Measurements from ENCODE around the gene USP49.

USP49 gene

DNA sequence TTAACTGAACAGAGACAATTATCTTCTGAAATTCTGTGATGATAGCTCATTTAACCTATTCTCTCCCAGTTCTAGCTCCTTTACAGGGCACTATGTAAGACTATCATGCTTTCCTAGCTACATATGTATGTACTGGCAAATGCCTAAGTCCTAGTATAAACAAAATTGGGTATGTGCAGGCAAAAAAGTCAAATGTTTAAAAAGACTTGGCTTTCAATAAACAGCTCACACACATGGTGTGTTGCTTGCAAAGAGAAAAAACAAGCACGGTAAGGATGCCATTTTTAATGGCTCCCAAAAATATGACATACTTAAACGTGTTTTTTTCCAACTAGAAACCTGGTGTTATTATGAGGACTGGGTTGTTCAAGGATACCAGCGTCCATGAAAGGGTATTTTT, 62.9 kb downstream of the USP49 start:
- no peak overlapping the region for H3K4me3 ChIP-seq (ENCODE audit: low read depth, low read length)
- TF ChIP-seq, protein P1, sequence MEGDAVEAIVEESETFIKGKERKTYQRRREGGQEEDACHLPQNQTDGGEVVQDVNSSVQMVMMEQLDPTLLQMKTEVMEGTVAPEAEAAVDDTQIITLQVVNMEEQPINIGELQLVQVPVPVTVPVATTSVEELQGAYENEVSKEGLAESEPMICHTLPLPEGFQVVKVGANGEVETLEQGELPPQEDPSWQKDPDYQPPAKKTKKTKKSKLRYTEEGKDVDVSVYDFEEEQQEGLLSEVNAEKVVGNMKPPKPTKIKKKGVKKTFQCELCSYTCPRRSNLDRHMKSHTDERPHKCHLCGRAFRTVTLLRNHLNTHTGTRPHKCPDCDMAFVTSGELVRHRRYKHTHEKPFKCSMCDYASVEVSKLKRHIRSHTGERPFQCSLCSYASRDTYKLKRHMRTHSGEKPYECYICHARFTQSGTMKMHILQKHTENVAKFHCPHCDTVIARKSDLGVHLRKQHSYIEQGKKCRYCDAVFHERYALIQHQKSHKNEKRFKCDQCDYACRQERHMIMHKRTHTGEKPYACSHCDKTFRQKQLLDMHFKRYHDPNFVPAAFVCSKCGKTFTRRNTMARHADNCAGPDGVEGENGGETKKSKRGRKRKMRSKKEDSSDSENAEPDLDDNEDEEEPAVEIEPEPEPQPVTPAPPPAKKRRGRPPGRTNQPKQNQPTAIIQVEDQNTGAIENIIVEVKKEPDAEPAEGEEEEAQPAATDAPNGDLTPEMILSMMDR (IDR thresholded peaks at IDR 0.05; ENCODE audit: low read depth, low read length), result no peak
- TF ChIP-seq POLR2A (IDR thresholded peaks at IDR 0.05; ENCODE audit: extremely low read depth, insufficient read length), result no peak
- TF ChIP-seq MYC (IDR thresholded peaks at IDR 0.05; ENCODE audit: low read depth, low read length), result no peak
- TF ChIP-seq, protein P2, sequence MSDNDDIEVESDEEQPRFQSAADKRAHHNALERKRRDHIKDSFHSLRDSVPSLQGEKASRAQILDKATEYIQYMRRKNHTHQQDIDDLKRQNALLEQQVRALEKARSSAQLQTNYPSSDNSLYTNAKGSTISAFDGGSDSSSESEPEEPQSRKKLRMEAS (IDR thresholded peaks at IDR 0.05; ENCODE audit: low read depth, low read length), result no peak
- DNase-seq (ENCODE audit: low read depth), result no peak

DNA sequence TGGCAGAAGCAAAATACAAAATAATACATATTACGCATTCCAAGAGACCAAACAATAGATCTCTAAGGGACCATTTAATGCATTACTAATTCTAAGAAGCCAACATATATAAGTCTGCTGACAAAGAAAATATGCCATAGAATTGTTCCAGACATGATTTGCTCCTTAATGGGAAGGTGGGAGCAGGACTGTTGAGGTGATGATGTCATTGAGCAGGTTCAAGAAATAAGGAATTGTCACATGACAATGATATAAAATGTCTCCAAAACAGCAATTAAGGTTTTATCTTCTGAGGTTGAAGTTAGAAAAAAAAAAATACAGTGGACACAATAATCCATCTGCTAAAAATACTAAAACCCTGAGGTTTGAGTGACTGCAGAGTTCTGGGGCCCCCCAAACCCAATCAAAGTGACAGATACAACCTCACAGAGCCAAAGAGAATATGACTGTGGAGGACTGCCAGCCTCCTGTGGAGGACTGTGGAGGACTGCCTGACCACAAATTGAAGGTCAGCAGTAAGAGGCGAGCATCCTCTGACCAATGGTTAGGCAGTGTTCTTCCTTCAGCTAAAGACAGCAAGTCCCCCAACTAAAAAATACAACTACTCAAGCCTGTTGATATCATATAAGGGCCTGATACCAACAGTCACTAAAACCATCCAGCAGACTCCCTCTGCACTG, 68.7 kb downstream of the USP49 start:
- DNase-seq (ENCODE audit: low read depth), result no peak
- TF ChIP-seq MYC (IDR thresholded peaks at IDR 0.05; ENCODE audit: low read depth, low read length), result no peak
- TF ChIP-seq POLR2A (IDR thresholded peaks at IDR 0.05; ENCODE audit: extremely low read depth, insufficient read length), result no peak
- TF ChIP-seq, protein P2 (IDR thresholded peaks at IDR 0.05; ENCODE audit: low read depth, low read length), result no peak
- TF ChIP-seq, protein P1 (IDR thresholded peaks at IDR 0.05; ENCODE audit: low read depth, low read length), result no peak
- H3K4me3 ChIP-seq (ENCODE audit: low read depth, low read length), result no peak overlapping the region

DNA sequence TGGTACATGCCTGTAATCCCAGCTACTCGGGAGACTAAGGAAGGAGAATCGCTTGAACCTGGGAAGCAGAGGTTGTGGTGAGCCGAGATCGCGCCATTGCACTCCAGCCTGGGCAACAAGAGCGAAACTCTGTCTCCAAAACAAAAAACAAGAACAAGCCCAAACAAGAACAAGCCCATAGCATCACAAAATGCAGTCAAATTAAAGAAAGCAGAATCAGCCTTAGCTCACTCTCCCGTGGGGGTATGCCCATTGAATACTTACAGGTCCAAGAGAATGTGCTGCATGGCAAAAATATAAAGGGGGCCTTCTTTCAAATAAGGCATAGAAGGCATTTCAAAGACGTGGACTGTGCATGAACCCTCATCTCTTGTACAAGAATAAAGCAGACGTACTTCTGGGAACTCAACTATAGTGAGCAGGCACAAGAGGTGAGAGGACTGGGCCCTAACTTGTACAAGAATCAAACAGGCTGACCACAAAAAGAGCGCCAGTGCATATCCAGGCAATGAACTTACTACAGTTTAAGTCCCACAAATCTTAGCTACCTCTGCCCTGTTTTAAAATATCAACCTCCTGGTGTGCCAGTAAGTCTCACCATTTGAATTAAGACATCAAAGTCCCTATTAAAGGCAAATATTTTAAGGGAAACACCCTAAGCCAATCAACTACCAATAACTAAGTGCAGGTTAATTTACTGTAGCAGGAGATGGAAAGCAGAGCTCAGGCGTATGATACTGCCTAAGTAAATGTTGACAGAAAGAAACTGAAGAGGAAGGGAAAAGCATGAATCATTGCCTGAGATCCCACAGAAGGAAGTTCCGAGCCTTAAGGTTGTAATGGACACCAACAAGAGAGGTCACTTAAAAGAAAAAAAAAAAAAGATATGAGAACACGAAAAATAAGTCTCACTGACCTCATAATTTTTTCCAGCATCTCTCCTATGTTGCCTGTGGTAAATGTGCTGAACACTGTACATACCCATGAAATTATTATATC, 70.3 kb downstream of the USP49 start:
- TF ChIP-seq POLR2A (IDR thresholded peaks at IDR 0.05; ENCODE audit: extremely low read depth, insufficient read length) (no peak), MYC (IDR thresholded peaks at IDR 0.05; ENCODE audit: low read depth, low read length) (no peak)
- TF ChIP-seq, protein P2 (IDR thresholded peaks at IDR 0.05; ENCODE audit: low read depth, low read length), result no peak
- TF ChIP-seq, protein P1 (IDR thresholded peaks at IDR 0.05; ENCODE audit: low read depth, low read length), result no peak
- DNase-seq (ENCODE audit: low read depth), result no peak
- no peak overlapping the region for H3K4me3 ChIP-seq (ENCODE audit: low read depth, low read length)

DNA sequence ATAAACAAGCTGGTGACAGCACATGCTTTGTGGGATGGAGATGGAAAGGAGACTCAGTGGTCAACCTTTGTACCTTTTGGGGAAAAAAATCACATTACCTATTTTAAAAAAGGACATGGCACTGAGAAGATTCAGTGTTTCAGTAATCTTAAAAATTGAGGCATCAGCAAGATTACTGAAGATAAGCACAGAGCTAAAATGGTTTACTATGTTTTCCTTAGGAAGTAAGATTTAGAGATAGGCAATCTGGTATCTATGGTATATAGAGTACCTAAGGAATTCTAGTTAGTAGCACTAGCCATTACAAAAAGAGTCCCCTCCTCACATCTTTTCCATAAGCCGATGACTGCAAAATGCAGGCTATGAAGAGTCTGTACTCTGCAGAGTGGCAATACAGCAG, 72.0 kb downstream of the USP49 start:
- no peak for DNase-seq (ENCODE audit: low read depth)
- no peak overlapping the region for H3K4me3 ChIP-seq (ENCODE audit: low read depth, low read length)
- TF ChIP-seq, protein P1 (IDR thresholded peaks at IDR 0.05; ENCODE audit: low read depth, low read length), result no peak
- TF ChIP-seq, protein P2 (IDR thresholded peaks at IDR 0.05; ENCODE audit: low read depth, low read length), result no peak
- TF ChIP-seq POLR2A (IDR thresholded peaks at IDR 0.05; ENCODE audit: extremely low read depth, insufficient read length) (no peak), MYC (IDR thresholded peaks at IDR 0.05; ENCODE audit: low read depth, low read length) (no peak)

DNA sequence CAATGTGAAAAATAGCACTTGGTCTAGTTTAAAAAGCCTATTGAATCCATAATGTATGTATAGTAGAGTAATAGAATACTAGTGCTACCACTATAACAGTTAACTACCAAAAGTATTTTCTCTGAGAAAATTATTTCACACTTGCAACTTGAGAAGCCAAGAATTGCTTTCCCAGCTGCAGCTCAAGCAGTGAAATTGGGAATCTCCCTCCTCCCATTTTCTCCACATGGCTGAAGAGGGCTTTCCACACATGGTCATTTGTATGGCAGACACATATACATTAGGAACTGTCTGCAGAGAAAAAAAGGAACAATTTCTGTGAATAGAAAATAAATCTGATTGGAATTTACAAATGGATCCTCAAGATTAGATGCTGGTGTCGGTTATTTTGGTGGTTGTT, 73.2 kb downstream of the USP49 start:
- H3K4me3 ChIP-seq (ENCODE audit: low read depth, low read length), result no peak overlapping the region
- TF ChIP-seq, protein P1 (IDR thresholded peaks at IDR 0.05; ENCODE audit: low read depth, low read length), result no peak
- TF ChIP-seq, protein P2 (IDR thresholded peaks at IDR 0.05; ENCODE audit: low read depth, low read length), result no peak
- TF ChIP-seq POLR2A (IDR thresholded peaks at IDR 0.05; ENCODE audit: extremely low read depth, insufficient read length), result no peak
- TF ChIP-seq MYC (IDR thresholded peaks at IDR 0.05; ENCODE audit: low read depth, low read length), result no peak
- no peak for DNase-seq (ENCODE audit: low read depth)
